ENCODE data around the gene SMS. TPM values are rescaled to one million over a fixed set of nuclear protein-coding genes. Genes with fewer than 3 reads are reported as not detected.

The SMS gene
- polyA plus RNA-seq, 1 donor from 2014 or later, result 53.0 TPM

DNA sequence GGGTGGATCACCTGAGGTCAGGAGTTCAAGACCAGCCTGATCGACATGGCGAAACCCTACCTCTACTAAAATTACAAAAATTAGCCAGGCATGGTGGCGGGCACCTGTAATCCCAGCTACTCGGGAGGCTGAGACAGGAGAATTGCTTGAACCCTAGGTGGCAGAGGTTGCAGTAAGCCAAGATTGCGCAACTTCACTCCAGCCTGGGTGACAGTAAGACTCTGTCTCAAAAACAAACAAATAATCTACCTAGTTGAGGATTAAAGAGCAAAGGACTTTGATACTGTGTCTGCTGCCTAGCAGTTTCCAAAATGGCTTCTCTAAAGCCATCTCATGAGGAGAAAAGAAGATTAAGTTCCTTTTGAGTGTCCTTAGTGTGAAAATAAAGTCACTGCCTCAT is 37.8 kb downstream of the SMS start:
- Mint-ChIP-seq H3K27ac (no peak overlapping the region), H3K4me1 (peaks cover 7 to 12% (median 10%) of the 10 kb centered on the region in 3 donors), H3K9me3 (no peaks in the 10 kb centered on the region), H3K4me3 (no peak overlapping the region), H3K27me3 (no peaks in the 10 kb centered on the region), H3K36me3 (peaks cover 1% of the 10 kb centered on the region)

DNA sequence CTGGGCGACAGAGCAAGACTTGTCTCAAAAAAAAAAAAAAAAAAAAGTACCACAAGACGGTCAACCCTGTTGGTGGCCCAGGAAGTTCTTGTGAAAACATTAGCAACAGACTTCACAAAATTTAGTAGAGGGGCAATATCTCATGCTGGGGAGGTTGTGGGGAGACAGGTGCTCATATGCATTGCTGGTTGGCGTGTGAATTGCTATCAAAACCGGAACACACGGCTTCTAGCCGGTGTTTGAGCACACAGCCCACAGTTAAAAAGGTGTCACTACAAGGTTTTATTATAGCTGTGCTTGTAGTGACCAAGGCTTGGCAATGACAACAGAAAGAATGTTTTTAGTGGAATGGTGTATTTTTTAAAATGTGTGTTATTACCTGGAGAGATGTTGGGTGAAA is 41.8 kb downstream of the SMS start:
- Mint-ChIP-seq H3K27me3 (no peaks in the 10 kb centered on the region), H3K27ac (peak overlapping the region in 1 of 3 donors; percentile 58), H3K4me3 (no peak overlapping the region), H3K9me3 (no peaks in the 10 kb centered on the region), H3K4me1 (peaks cover 0 to 3% (median 2%) of the 10 kb centered on the region in 3 donors), H3K36me3 (peaks cover 1% of the 10 kb centered on the region)

DNA sequence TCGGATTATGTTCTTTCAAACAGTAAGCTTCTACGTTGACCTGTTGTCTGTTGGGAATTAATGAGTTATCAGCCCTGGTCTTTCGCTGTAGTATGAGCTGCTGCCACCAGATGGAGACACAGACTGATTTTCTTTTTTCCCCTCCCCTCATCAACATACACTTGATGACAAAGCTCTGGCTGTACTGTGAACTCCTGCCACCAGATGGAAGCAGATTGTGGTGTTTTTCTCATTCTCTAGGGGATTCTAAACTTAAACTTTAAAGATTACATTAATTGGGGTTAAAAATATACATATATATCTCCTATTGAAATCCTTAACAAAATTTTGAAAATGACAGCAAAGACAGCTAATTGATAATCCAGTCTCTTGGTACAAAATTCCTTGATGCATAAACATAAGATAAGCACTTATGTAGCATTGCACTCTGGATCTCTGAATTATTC is 44.8 kb downstream of the SMS start:
- Mint-ChIP-seq H3K27me3 (no peaks in the 10 kb centered on the region), H3K4me1 (peaks cover 5 to 12% (median 8%) of the 10 kb centered on the region in 3 donors), H3K4me3 (no peak overlapping the region), H3K9me3 (no peaks in the 10 kb centered on the region), H3K27ac (peak overlapping the region in 1 of 3 donors; percentile 34), H3K36me3 (no peaks in the 10 kb centered on the region)

DNA sequence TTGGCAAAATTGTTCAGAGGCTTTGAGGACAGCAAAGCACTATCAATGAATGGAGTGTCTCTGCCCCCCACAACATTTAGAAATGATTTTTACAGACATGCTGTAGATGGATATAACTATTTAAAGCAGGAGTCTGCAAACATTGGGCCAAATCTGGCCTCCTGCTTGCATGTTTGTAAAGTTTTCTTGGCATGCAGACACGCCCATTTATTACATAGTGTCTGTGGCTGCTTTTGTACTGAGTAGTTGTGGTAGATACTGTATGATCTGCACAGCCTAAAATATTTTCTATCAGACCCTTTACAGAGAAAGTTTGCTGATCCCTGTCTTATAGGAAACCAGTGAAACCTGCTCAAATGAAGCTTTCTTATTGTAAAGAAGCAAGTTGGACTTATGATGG is 46.1 kb downstream of the SMS start:
- Mint-ChIP-seq H3K36me3 (no peaks in the 10 kb centered on the region), H3K27ac (no peak overlapping the region), H3K4me1 (peaks cover 11 to 12% (median 11%) of the 10 kb centered on the region in 3 donors), H3K27me3 (no peaks in the 10 kb centered on the region), H3K4me3 (no peak overlapping the region), H3K9me3 (no peaks in the 10 kb centered on the region)

DNA sequence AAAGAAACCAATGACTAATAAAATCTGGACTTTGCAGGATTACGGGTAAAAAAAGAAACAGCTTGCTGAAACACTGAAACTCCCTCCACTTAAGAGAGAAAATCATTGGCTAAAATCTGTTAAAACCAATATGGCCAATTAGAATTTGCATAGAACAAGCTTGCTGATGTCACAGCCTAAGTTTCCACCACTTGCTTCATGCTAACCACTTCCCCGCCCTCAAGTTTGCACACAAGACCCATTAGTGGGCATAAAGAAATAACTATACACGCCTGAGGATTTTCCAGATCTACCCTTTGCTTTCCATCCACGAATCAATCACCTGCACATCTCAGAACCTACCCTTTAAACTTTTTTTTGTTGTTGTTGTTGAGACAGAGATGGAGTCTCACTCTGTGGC is 48.9 kb downstream of the SMS start:
- Mint-ChIP-seq H3K4me3 (peak overlapping the region in 1 of 4 donors; percentile 65), H3K36me3 (no peaks in the 10 kb centered on the region), H3K27me3 (no peaks in the 10 kb centered on the region), H3K4me1 (peaks cover 21 to 30% (median 28%) of the 10 kb centered on the region in 3 donors), H3K27ac (peak overlapping the region in 2 of 3 donors; percentile 46 to 55), H3K9me3 (no peaks in the 10 kb centered on the region)

DNA sequence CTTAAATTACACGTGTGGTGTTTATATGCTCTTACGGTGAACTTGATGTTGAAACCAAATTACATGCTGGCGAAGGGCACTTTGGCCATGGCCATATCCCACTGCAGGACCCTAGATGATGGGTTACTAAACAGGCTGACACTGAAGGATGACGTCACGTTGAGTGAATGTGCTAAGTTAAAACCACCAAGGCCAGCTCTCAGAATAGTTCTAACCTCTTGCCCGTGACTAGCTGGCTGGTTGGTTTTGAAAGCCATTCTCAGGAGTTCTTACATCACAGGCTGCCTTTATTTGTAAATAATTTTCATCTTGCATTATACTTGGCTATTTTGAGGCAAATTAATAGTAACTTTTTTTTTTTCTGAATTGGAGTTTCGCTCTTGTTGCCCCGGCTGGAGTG is 50.3 kb downstream of the SMS start:
- Mint-ChIP-seq H3K9me3 (no peaks in the 10 kb centered on the region), H3K27me3 (no peaks in the 10 kb centered on the region), H3K4me1 (peaks cover 18 to 33% (median 28%) of the 10 kb centered on the region in 3 donors), H3K4me3 (no peak overlapping the region), H3K27ac (peak overlapping the region in 2 of 3 donors; percentile 19 to 61), H3K36me3 (no peaks in the 10 kb centered on the region)

DNA sequence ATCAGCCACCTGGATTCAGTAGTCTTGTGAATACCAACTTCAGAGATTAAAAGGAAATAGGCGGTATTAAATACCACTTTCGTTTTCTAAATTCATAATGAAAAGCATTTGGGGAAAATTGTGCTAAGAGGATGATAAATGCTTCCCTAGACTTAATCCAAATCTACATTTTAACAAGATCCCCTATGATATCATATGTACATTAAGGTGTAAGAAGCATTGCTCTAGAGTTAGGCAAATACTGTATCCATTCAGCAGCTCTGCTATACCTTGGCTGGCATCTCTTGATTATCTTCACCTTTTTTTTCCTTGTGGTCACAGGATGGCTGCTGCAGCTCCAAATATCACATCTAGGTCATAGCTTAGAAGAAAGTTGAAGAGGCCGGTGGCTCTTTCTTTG is 51.0 kb downstream of the SMS start:
- H3K36me3 Mint-ChIP-seq, result no peaks in the 10 kb centered on the region
- H3K4me3 Mint-ChIP-seq, result no peak overlapping the region
- H3K27ac Mint-ChIP-seq, result peak overlapping the region in 2 of 3 donors; percentile 19 to 61
- H3K4me1 Mint-ChIP-seq, result peaks cover 18 to 33% (median 28%) of the 10 kb centered on the region in 3 donors
- no peaks in the 10 kb centered on the region for H3K27me3 Mint-ChIP-seq
- no peaks in the 10 kb centered on the region for H3K9me3 Mint-ChIP-seq

DNA sequence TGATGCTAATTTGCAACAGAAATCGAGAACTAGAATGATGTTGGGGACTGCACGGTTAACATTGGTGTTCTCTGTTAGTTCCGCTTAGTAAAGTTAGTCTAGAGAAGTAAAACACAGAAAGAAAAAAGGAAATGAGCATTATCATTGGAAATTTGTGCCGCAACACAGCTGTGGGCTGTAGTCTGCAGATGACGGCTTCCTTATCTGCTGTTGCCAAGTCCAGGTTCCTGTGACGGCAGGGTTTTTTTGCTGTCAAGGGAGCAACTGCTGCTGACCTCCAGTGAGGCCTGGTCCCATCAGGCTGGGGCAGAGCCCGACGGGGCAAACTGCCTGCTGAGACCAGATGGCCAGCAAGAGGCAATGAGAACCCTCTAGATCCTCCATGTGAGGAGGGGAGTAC is 52.8 kb downstream of the SMS start:
- Mint-ChIP-seq H3K4me3 (peak overlapping the region in 2 of 4 donors; percentile 4 to 16), H3K4me1 (peaks cover 22 to 33% (median 28%) of the 10 kb centered on the region in 3 donors), H3K27ac (peak overlapping the region; percentile 35 to 92 (median 76)), H3K27me3 (no peaks in the 10 kb centered on the region), H3K9me3 (no peaks in the 10 kb centered on the region), H3K36me3 (no peaks in the 10 kb centered on the region)

DNA sequence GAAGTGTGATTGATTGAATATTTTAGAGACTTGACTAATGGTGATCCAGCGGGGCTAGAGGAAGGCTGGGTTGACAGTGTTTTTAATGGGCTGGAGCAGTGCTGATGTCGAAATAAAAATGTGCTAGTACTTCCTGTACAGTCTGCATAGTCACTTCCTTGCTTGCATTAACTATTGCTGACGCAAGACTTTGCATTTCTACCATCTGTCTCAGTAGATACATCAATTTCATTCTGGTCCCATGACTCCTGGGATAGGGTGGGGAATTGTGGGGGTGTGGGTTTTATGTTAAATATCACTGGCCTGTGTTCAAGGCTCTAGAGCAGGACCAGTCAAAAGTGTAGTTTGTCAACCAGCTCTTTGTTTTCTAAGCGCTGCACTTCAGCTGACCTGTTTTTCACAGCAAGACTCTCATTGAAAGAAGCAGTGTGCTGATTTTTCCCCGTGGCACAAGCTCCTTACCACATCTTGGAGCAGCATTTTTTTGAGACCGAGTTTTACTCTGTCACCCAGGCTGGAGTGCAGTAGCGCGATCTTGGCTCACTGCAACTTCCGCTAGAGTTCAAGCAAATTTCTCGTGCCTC is 56.5 kb downstream of the SMS start:
- Mint-ChIP-seq H3K27me3 (no peaks in the 10 kb centered on the region), H3K4me3 (no peak overlapping the region), H3K4me1 (peaks cover 12 to 18% (median 16%) of the 10 kb centered on the region in 3 donors), H3K27ac (no peak overlapping the region), H3K36me3 (no peaks in the 10 kb centered on the region), H3K9me3 (no peaks in the 10 kb centered on the region)

DNA sequence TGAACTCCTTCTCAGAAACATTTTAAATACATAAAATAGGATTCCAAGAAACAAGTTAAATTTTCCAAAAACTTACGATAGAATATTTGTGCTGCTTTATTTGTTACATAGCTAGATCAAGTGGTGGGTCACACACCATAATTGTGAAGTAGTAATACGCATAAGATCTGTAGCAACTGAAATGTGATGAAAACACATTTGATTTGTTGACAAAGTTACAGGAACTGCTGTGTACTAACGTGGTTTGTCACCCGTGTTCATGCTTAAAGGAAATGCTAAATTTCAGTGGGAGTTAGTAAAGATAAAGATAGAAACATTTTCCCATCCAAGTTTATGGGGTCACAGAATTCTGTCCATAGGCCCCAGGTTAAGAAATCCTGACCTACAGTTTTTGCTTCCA is 57.5 kb downstream of the SMS start:
- Mint-ChIP-seq H3K36me3 (no peaks in the 10 kb centered on the region), H3K27ac (peak overlapping the region in 1 of 3 donors; percentile 11), H3K4me3 (no peak overlapping the region), H3K27me3 (no peaks in the 10 kb centered on the region), H3K4me1 (peaks cover 10 to 11% (median 10%) of the 10 kb centered on the region in 3 donors), H3K9me3 (no peaks in the 10 kb centered on the region)

DNA sequence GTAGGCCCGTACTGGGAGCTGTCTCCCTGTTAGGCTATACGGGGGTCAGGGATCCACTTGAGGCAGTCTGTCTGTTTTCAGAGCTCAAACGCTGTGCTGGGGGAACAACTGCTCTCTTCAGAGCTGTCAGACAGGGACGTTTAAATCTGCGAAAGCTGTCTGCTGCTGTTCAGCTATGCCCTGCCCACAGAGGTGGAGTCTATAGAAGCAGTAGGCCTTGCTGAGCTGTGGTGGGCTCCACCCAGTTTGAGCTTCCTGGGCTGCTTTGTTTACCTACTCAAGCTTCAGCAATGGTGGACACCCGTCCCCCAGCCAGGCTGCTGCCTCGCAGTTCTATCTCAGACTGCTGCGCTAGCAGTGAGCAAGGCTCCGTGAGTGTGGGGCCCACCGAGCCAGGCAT is 64.4 kb downstream of the SMS start:
- Mint-ChIP-seq H3K4me3 (no peak overlapping the region), H3K27ac (no peak overlapping the region), H3K4me1 (peaks cover 0 to 3% (median 0%) of the 10 kb centered on the region in 3 donors), H3K27me3 (peaks cover 3% of the 10 kb centered on the region), H3K36me3 (no peaks in the 10 kb centered on the region), H3K9me3 (no peaks in the 10 kb centered on the region)

DNA sequence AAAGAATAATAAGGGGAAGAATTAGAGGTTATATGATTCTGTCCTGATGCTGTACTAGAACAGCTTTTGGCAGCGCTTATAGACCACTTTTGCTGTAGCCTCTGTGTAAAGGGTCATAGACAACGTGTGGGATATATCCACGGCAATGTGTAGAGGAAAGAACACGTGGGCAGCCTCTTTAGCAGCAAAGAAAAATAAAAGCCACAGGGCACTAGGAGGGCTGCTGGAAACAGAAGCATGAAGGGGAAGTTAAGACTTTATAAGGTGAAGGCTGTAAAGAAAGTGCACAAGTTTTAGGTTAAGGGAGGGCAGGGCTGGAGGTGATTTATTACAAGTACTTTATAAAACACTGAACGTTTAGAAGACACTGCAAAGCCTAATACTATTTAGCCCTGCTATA is 71.5 kb downstream of the SMS start:
- H3K27me3 Mint-ChIP-seq, result no peaks in the 10 kb centered on the region
- H3K36me3 Mint-ChIP-seq, result no peaks in the 10 kb centered on the region
- no peak overlapping the region for H3K4me3 Mint-ChIP-seq
- no peak overlapping the region for H3K27ac Mint-ChIP-seq
- H3K4me1 Mint-ChIP-seq, result peaks cover 0 to 1% (median 0%) of the 10 kb centered on the region in 3 donors
- no peaks in the 10 kb centered on the region for H3K9me3 Mint-ChIP-seq

DNA sequence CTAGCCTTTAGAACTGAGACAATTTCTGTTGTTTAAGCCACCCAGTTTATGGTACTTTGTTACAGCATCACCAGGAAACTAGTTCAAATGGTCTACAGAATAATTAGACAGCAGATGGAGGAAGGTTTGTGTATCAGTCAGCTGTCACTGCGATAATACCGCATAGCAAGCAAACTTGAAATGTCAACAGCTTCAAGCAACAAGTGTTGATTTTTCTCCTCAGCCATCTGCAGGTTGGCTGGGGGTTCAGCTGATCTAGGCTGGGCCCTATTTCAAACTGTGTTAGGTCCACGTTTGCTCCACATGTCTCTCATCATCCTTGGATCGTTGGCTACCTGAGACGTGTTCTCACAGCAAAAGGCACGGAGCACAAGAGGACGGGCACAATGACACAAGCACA is 72.4 kb downstream of the SMS start:
- no peak overlapping the region for H3K27ac Mint-ChIP-seq
- no peak overlapping the region for H3K4me3 Mint-ChIP-seq
- no peaks in the 10 kb centered on the region for H3K9me3 Mint-ChIP-seq
- H3K4me1 Mint-ChIP-seq, result peaks cover 0 to 1% (median 0%) of the 10 kb centered on the region in 3 donors
- no peaks in the 10 kb centered on the region for H3K27me3 Mint-ChIP-seq
- H3K36me3 Mint-ChIP-seq, result no peaks in the 10 kb centered on the region

DNA sequence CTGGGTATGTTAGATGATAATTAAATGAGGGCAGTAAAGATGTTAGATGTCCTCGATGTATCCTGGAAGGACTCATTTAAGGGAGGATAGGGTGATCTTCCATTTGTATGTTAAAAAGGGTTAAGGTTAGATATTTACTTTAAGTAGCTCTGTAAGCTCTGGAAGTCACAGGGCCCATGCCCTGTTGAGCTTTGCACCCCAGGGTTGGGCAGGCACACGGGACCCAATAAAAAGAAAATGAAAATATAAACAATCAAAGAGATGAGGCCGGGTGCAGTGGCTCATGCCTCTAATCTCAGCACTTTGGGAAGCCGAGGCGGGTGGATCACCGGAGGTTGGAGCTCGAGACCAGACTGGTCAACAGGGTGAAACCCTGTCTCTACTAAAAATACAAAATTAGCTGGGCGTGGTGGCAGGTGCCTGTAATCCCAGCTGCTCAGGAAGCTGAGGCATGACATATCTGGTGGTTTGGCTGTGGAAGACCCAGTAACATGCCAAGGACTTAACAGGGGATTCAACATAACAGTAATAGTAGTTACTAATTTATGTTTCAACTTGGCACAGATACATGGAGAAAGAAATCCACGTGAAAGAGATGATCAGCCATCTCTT is 74.7 kb downstream of the SMS start:
- Mint-ChIP-seq H3K4me1 (no peaks in the 10 kb centered on the region), H3K36me3 (no peaks in the 10 kb centered on the region), H3K9me3 (no peaks in the 10 kb centered on the region), H3K27ac (peak overlapping the region in 1 of 3 donors; percentile 65), H3K4me3 (no peak overlapping the region), H3K27me3 (no peaks in the 10 kb centered on the region)

DNA sequence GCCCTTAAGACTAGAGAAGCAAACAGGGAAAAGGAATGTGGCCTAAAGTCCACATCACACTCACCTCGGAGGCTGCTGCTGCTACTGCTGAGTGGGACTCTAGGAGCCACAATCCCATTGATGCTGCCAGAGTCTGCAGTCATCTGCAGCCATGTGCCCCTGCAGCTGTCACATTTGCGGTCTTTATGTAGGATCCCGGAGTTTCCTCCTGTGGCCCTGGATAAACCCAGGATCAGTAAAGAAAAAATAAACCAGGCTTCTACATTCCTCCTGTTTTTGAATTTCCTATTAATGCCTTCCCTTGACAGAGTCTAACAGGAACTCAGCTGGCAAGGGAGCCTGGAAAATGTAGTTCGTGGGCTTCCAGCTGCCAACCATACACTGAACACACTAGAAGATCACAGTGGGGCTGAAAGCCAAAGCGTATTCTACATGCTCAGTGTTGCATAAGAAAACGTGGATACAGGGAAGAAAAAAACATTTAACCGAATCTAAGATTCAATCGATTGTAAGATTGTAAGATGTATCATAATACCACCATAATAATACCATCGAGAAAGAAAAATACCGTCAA is 81.3 kb downstream of the SMS start:
- Mint-ChIP-seq H3K9me3 (no peaks in the 10 kb centered on the region), H3K27me3 (no peaks in the 10 kb centered on the region), H3K4me1 (peaks cover 0 to 2% (median 0%) of the 10 kb centered on the region in 3 donors), H3K4me3 (no peak overlapping the region), H3K36me3 (no peaks in the 10 kb centered on the region), H3K27ac (no peak overlapping the region)

DNA sequence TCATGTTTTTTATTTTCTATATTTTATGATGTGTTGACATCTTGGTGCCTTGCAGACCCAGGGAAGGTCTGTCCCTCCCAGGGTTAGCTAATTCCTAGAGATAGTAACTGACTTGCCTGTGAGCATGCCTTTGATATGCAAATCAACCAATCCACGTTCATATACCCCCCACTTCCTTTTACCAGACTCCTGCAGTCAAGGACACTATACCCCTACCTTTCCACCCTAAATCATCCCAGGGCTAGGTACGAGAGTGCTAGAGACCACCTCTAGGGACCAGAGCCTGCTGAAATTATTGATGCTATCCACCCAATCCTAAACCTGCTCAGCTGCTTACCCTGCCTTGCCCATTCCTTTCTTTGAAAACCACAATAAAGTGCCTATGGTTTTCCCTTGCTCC is 84.1 kb downstream of the SMS start:
- H3K36me3 Mint-ChIP-seq, result no peaks in the 10 kb centered on the region
- no peaks in the 10 kb centered on the region for H3K27me3 Mint-ChIP-seq
- peaks cover 3 to 5% (median 5%) of the 10 kb centered on the region in 3 donors for H3K4me1 Mint-ChIP-seq
- peak overlapping the region in 1 of 4 donors; percentile 44 for H3K4me3 Mint-ChIP-seq
- no peaks in the 10 kb centered on the region for H3K9me3 Mint-ChIP-seq
- no peak overlapping the region for H3K27ac Mint-ChIP-seq
